GM18499 (cell line): ENCODE results near the gene ATP2A2.
"Not testable (repeated sequence)": the region's sequence is repeated elsewhere in the genome, so short reads cannot be mapped to it uniquely, and the experiment has no call there.

Source experiments
- ATAC-seq: cut with Tn5 transposase; IDR thresholded peaks from one replicate; pipeline ENCODE4 v1.9.1; 2021; ENCODE audit warnings: moderate number of reproducible peaks; ENCODE audit not compliant: insufficient read depth, unreplicated experiment

Gene ATP2A2

DNA sequence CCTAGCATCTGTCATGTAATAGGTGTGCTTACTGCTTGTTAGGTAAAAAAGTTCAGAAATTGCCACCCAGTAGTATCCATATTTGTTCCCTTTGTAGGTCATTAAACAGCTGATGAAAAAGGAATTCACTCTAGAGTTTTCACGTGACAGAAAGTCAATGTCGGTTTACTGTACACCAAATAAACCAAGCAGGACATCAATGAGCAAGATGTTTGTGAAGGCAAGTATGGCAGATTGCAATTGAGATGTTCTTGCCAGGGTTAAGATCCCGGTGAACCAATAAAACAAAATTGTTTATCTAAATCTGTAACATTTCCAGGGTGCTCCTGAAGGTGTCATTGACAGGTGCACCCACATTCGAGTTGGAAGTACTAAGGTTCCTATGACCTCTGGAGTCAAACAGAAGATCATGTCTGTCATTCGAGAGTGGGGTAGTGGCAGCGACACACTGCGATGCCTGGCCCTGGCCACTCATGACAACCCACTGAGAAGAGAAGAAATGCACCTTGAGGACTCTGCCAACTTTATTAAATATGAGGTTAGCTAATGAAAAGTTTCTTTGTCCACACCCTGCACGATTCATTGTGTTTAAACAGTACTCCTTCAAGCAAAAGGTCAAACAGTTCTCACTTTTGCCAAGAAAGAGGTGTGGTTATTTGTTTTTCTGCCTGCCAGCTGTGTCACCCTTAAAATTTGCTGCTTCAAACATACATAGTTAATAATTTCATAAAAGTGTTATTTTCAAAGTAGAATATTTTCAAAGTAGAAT is 58.3 kb downstream of the ATP2A2 start:
- ATAC-seq, result no peak

DNA sequence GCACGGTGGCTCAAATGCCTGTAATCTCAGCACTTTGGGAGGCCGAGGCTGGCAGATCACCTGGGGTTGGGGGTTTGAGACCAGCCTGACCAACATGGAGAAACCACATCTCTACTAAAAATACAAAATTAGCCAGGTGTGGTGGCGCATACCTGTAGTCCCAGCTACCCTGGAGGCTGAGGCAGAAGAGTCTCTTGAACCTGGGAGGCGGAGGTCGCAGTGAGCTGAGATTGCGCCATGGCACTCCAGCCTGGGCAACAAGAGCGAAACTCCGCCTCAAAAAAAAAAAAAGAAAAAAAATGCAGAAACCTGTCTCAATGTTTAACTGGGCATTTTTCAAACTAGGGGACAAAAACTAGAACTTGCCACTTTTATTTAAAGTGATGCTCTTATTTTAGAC is 59.2 kb downstream of the ATP2A2 start:
- ATAC-seq, result not testable (repeated sequence)

- ATAC-seq, result no peak
Measured at GRCh38 chr12:110340706-110341105, 59.7 kb downstream of the ATP2A2 start.

- ATAC-seq, result no peak
Measured at GRCh38 chr12:110342157-110342556, 61.1 kb downstream of the ATP2A2 start.

GRCh38 chr12:110343114-110343513 is 62.1 kb downstream of the ATP2A2 start:
- ATAC-seq, result no peak

- no peak for ATAC-seq
Measured at GRCh38 chr12:110343736-110344555, 62.9 kb downstream of the ATP2A2 start.

DNA sequence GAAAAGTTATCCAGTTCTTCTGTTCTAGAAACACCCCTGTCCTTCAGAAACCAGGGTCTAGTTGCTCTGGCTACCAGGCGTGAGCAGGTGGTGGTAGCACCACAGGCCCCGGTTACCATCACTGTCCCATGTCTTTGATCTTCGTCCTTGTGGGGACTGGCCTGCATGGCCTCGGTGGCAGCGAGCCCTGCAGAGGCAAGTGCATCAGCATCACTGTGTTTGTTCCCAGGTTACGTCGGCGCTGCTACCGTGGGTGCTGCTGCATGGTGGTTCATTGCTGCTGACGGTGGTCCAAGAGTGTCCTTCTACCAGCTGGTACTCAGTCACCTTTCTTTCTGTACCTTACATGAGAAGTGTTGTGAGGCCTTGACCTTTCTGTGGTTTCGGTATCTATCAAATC is 63.6 kb downstream of the ATP2A2 start:
- ATAC-seq, result no peak

DNA sequence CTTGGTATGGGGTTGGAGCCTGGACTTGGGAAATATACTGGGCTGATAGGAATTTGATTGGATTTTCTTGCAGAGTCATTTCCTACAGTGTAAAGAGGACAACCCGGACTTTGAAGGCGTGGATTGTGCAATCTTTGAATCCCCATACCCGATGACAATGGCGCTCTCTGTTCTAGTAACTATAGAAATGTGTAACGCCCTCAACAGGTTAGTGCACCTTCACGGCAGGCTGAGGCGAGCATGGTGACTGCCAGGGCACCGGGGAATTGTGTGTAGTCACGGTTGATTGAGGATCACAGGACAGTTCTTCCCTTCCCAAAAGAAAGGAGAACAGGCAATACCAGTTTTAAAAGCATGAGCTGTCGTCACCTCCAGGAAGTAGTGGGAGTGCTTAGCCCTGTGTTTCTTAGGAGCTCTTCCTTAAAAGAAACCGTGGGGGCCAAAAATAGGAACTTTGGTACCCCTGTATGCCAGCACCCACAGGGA is 64.2 kb downstream of the ATP2A2 start:
- ATAC-seq, result no peak

DNA sequence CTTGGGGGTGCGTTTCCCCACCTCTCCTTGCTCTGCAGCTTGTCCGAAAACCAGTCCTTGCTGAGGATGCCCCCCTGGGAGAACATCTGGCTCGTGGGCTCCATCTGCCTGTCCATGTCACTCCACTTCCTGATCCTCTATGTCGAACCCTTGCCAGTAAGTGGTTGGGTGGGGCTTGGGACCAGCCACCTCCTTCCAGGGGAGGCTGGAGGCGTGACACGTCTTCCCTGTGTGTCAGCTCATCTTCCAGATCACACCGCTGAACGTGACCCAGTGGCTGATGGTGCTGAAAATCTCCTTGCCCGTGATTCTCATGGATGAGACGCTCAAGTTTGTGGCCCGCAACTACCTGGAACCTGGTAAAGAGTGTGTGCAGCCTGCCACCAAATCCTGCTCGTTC is 64.9 kb downstream of the ATP2A2 start:
- no peak for ATAC-seq

GRCh38 chr12:110347767-110348166 is 66.7 kb downstream of the ATP2A2 start:
- ATAC-seq, result no peak

DNA sequence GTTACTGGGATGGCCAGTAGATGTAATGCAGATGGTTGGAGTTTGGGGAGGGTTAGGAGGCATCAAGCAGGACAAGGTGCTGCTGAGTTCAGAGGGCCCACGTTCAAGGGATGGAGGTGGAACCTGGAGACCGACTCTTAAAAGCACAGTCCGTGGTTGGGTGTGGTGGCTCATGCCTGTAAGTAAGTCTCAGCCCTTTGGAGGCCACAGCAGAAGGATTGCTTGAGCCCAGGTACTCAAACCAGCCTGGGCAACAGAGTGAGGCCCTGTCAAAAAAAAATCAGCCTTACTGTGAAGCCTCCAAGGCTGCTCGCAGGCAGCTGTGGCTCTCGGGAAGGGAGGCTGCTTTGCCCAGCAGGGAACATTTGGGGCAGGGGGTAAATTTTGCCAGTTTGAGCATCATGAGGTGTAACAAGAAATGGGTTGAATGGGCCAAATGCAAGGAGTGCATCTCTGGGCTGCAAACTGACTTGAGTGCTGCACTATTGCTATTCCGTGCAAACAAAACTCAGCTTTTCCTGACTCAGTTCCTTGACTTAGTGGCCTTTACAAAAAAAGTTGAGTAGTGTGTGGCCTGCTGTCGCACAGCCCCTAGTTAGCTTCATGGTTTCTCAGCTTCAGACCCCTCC is 67.5 kb downstream of the ATP2A2 start:
- no peak for ATAC-seq

GRCh38 chr12:110349096-110349495 is 68.0 kb downstream of the ATP2A2 start:
- ATAC-seq, result no peak

GRCh38 chr12:110349514-110350151 is 68.6 kb downstream of the ATP2A2 start:
- no peak for ATAC-seq

DNA sequence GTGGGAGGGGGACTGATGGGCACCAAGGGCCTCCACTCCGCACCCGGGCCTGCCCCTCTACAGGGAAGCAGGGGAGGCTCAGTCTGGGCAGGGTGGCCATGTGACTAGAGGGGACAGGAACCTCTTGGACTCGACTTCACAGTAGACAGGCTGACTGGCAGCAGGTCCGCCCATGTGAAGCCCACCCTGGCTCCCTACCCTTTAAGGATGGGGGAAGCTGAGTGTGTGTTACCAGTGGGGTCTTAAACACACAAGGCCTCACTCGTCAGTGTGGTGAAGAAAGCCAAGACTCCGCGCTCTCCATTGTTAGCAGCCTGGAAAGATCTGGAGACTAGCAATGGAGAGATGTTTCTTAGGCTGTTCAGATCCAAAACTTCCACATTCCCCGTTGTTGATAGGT is 70.1 kb downstream of the ATP2A2 start:
- ATAC-seq, result no peak

- no peak for ATAC-seq
Measured at GRCh38 chr12:110352401-110352800, 71.4 kb downstream of the ATP2A2 start.

- no peak for ATAC-seq
Measured at GRCh38 chr12:110353211-110353965, 72.3 kb downstream of the ATP2A2 start.

GRCh38 chr12:110354172-110354780 is 73.2 kb downstream of the ATP2A2 start:
- ATAC-seq, result no peak

DNA sequence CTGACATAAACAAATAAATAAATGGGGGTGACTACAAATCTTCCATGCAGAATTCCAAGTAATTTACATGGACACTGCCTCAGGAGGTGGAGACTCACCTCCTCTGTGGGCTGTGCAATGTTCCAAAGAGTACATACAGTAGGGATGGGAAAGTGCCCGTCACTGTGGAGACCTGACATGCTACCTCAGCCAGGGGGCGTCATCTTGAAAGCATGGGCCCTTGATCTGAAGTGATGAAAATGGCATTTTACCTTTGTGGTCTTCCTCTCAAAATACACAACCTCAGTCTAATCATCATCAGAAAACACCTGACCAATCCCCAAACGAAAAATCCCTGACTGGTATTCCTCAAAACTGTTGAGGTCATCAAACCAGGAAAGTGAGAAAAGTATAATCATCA is 74.0 kb downstream of the ATP2A2 start:
- no peak for ATAC-seq

- not testable (repeated sequence) for ATAC-seq
Measured at GRCh38 chr12:110358384-110359097, 77.5 kb downstream of the ATP2A2 start.
